ENCODE data around the gene AQP2. TPM values are rescaled to one million over a fixed set of nuclear protein-coding genes. Genes with fewer than 3 reads are reported as not detected.

AQP2 gene
- total and polyA plus RNA-seq, 2 of the 4 experiments (the other 2 are of a cell fraction): not detected

- no peak within 1 kb of the TSS for H4K8ac ChIP-seq (ENCODE audit: low read depth in 2 of 2, low read length in 2 of 2)
- no peak within 1 kb of the TSS for H3K4me2 ChIP-seq (ENCODE audit: low read depth, low read length)
- no peak within 1 kb of the TSS for H2BK20ac ChIP-seq (ENCODE audit: low read depth, low read length)
- H3K14ac ChIP-seq (replicated peaks; ENCODE audit: low read depth, low read length): no peak within 1 kb of the TSS
- 10% methylated on average over 34 of the region's 111 CpGs; no CpG with 5 or more reads in 1 of the 2 experiments for WGBS, 2 experiments (ENCODE audit: extremely low coverage in 2 of 2, insufficient read length in 1 of 2)
- H3K9me1 ChIP-seq (ENCODE audit: insufficient read depth, low read length): no peaks in the 10 kb centered on the region
- H4K91ac ChIP-seq (ENCODE audit: insufficient read depth, low read depth, low read length): no peak within 1 kb of the TSS
- H2AK5ac ChIP-seq (ENCODE audit: low read depth, low read length): no peak within 1 kb of the TSS
- no peak within 1 kb of the TSS for H4K5ac ChIP-seq (ENCODE audit: low read depth, low read length)
- ATAC-seq (ENCODE audit: low read depth) (peak; percentile 40), DNase-seq (no peak)
- no peaks in the 10 kb centered on the region for H3K79me1 ChIP-seq (ENCODE audit: low read depth in 1 of 2, low read length in 2 of 2)
- H3K4me3 ChIP-seq (ENCODE audit: insufficient read depth, low read depth, low read length): no peak within 1 kb of the TSS; the same call in 1 of the 2 replicates
- no peak within 1 kb of the TSS for H2BK120ac ChIP-seq (ENCODE audit: low read depth, low read length)
- peak within 1 kb of the TSS; percentile 37 for H2AK9ac ChIP-seq (replicated peaks; ENCODE audit: low read depth, low read length, poor library complexity)
- no TSS peak for BruUV-seq (replicated peaks)
- H4K20me1 ChIP-seq (ENCODE audit: insufficient read depth, low read length): no peaks in the 10 kb centered on the region
- H3K4me1 ChIP-seq (ENCODE audit: control insufficient read depth, insufficient read depth, low read length): no peaks in the 10 kb centered on the region
- ChIA-PET POLR2A (ENCODE audit: unreplicated experiment) (no interaction called here), CTCF (no interaction called here)
- H3K9ac ChIP-seq (ENCODE audit: low read depth, low read length): no peak within 1 kb of the TSS
- dilution Hi-C loops (cut with HindIII; ENCODE audit: low sequenced_read_pairs, unreplicated experiment): no loop called here
- H3K4ac ChIP-seq (ENCODE audit: low read depth, low read length): no peak within 1 kb of the TSS
- no peak within 1 kb of the TSS for H2BK5ac ChIP-seq (ENCODE audit: low read depth, low read length, poor library complexity, severe bottlenecking)
- H3K23ac ChIP-seq (ENCODE audit: low read depth, low read length): no peak within 1 kb of the TSS
- no peak for TF ChIP-seq NFE2L2 (IDR thresholded peaks at IDR 0.05; ENCODE audit: low read depth, low read length)
- TF ChIP-seq USF2 (IDR thresholded peaks at IDR 0.05; ENCODE audit: low read depth, low read length): peak; percentile 45
- TF ChIP-seq RFX5 (IDR thresholded peaks at IDR 0.05; ENCODE audit: low read depth, low read length): no peak
- TF ChIP-seq MAZ (IDR thresholded peaks at IDR 0.05; ENCODE audit: borderline replicate concordance, low read depth, low read length): no peak
- peak within 1 kb of the TSS; percentile 68 for H2AFZ ChIP-seq (replicated peaks; ENCODE audit: low read length, poor library complexity)
- no peaks in the 10 kb centered on the region for H3K9me3 ChIP-seq (ENCODE audit: control insufficient read depth, insufficient read depth, low read length)
- H2BK15ac ChIP-seq (ENCODE audit: low read depth, low read length): no peak within 1 kb of the TSS
- no peaks in the 10 kb centered on the region for H3K36me3 ChIP-seq (ENCODE audit: control insufficient read depth, insufficient read depth, low read length)
- no peak within 1 kb of the TSS for H3K56ac ChIP-seq (ENCODE audit: extremely low read depth, insufficient read depth, low read length)
- H3K27me3 ChIP-seq (ENCODE audit: control insufficient read depth, insufficient read depth, low read length): peaks cover 94% of the 10 kb centered on the region
- in situ Hi-C loops (cut with MboI; ENCODE audit: low sequenced_read_pairs): loop anchor here (10.0 kb wide), 1 partner anchor 187 kb away; no protein-coding TSS in a partner anchor
- intact Hi-C loops (cut with micrococcal nuclease): loop anchor here (10.0 kb wide), 1 partner anchor 213 kb away; no protein-coding TSS in a partner anchor
- no peak within 1 kb of the TSS for H3K27ac ChIP-seq (ENCODE audit: insufficient read depth, low read length)
- H3K18ac ChIP-seq (ENCODE audit: low read depth, low read length): no peak within 1 kb of the TSS
Observed at GRCh38 chr12:49961111-49961922, 10.8 kb downstream of the AQP2 start, which contains the start of gene AQP5. TSS of gene AQP5 (plus strand) at chr12:49961872. CDS start at chr12:49962018, 146 bp downstream.

All from IMR-90 (cell line).